ENCODE data around the gene AFF4.

- no peak for TF ChIP-seq CTCF (IDR thresholded peaks at IDR 0.05; ENCODE audit: poor library complexity)
- TF ChIP-seq EZH2phosphoT487 (IDR thresholded peaks at IDR 0.05; ENCODE audit: low read depth, severe bottlenecking, unreplicated experiment): no peak
Measured at GRCh38 chr5:132886064-132886823, 77.2 kb downstream of the AFF4 start.
